ENCODE data around the gene TBXA2R.
"Not testable (repeated sequence)": the region's sequence is repeated elsewhere in the genome, so short reads cannot be mapped to it uniquely, and the experiment has no call there.

The TBXA2R gene

DNA sequence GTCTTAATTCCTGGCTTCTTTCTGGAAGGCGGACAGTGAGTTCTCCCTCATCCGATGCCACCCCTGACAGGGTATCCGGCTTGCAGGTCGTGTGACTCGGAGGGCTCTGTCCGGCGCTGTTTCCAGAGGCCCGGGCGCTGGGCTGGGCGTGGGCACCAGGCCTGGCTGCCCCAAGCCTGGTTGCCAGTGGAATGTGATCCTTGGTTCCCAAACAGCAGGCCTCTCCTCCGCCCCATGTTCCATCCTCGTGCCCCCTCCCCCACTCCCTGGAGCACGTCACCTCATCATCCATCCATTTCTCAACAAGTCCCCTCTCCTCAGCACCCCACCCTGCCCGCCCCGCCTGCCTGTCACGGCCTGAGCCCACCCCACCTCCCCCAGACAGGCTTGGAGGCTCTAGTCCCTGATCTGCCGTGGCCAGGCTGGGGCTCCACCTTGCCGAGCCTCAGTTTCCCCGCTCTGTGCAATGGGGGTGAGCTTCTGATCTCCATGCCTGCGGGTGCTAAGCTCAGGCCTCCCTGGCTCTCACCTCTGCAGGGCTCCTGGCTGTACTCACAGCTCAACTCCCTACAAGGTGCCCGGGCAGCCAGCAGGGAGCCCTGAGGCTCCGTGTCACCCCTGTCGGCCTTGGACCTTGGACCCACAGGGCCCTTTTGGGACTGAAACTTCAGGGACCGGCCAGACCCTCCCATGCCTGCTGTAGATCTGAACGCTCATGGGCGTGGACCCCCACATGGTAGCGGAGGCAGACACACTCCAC lies 2.3 kb downstream of the TBXA2R start:
- no peak for DNase-seq

DNA sequence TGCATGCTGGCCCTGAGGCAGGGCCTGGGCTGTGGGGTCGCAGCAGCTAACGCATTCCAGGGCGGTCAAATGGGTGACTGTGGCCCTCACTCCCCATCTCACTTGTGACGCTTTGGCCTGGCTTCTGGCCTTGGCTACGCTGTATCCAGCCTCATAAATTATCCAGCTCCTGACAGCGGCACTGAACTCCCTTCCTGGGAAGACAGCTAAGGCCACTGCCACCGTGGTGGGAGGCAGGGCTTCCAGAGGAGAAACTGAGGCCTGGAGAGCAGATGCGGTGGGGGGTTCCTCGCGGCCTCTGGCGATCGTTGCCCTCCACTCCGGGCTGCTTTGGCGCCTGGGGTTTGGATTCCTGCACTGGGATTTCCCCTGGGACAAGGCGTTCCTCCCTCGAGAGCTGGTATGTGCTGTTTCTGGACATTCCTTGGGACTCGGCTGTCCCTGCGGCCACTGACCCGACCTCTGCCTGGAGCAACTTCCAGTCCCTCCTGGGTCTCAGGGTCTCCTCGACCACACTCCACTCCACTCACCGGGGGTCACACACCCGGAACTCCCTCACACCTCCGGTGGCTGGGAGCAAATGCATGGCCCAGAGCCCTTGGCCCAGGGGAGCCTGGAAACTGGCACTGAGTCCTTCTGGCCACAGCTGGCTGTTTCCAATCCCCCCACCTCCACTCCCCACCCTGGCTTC lies 3.4 kb downstream of the TBXA2R start:
- DNase-seq: no peak

DNA sequence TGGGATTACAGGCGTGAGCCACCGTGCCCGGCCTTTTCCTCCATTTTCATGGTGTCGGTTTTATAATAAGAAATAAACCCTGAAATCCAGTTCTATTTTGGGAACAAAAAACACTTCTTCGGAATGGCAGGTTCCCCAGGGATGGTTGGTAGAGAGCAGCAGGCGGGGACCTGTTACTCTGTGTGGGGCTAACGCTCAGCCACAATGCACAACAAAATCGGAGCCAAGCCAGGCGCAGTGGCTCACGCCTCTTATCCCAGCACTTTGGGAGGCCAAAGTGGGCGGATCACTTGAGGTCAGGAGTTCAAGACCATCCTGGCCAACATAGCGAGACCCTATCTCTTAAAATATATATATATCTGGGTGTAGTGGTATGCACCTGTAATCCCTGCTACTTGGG lies 5.7 kb downstream of the TBXA2R start:
- DNase-seq: no peak

DNA sequence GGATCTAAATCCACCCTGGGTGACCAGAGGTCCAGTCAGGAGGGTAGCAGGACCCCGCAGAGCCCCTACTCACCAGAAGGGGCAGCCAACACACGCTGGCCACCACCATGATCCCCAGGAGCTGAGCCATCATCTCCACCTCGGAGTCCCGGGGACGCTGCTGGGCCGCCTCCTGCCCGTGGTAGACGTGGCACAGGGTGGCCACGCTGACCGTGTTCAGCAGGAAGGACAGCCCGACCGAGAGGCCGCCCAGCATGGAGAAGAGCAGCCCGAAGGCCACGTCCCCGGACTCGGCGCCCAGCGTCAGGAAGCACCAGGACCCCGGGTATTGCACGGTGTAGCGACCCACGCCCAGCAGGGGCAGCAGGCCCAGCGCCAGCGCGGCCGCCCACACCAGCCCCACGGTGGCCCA lies 6.9 kb downstream of the TBXA2R start:
- no peak for DNase-seq

DNA sequence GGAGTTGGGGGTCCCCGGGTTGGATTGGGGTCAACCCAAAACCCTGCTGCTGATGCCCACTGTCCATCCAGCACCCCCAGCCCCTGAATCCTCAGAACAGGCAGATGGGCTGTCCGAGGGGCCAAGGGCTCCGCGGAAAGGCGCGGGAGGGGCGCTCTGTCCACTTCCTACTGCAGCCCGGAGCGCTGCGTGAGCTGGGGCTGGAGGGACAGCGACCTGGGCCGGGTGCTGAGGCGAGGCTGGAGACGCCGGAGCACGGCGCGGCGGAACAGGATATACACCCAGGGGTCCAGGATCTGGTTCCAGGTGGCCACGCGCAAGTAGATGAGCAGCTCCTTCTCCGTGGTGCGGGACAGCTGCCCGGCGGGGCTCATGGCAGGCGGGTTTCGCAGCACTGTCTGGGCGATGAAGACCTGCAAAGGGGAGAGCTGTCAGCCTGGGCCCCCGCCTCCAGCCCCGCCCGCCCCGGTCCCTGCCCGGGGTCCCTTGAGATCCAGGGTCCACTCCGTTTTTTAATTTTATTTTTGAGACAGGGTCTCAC lies 11.1 kb downstream of the TBXA2R start:
- DNase-seq: no peak

DNA sequence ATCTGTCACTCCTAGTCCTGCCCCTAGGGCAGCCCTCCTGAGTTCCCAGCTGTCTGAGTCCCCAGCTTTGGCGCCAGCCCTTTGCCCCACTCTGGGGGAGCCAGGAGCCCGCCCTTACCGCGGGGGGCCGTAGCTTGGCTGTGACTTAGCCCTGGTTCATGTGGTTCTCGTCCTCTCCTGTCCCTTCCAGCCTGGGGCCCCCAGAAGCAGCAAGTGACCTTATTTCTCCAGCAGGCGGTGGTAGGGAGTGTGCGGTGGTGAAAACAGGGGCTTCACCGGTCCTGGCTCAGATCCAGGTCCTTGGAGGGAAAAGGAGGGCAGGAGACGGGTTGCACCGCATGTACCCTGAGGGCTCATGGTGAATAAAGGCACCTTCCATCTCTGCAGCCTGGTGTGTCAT lies 13.5 kb downstream of the TBXA2R start:
- DNase-seq: no peak

DNA sequence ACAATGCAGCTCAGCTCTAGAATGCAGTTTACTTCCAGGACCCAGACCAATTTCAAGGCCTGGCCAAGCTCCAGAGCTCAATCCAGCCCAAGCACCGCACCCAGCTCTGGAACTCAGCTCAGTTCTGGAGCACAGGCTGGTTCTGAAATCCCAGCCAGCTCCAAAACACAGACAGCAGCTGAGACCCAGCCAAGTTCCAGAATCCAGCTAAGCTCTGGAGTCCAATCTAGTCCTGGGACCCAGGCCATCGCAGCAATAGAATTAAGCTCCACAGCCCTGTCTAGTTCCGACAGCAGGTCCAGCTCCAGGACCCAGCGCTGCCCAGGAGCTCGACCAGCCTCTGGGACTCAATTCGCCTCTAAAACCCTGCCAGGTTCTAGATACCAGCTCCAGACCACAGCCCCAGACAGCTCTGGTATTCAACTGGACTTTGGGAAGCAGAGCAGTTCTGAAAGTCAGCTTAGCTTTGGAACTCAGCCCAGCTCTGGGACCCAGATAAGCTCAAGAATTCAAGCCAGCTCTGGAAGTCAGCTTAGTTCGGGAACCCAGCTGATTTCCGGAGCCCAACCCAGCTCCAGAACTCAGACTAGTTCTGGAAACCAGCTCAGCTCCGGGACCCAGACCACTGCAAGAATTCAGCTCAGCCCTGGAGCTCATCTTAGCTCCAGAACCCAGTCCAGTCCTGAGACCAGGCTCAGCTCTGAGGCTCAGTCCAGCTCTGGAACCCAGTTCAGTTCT lies 14.6 kb downstream of the TBXA2R start:
- no peak for DNase-seq

DNA sequence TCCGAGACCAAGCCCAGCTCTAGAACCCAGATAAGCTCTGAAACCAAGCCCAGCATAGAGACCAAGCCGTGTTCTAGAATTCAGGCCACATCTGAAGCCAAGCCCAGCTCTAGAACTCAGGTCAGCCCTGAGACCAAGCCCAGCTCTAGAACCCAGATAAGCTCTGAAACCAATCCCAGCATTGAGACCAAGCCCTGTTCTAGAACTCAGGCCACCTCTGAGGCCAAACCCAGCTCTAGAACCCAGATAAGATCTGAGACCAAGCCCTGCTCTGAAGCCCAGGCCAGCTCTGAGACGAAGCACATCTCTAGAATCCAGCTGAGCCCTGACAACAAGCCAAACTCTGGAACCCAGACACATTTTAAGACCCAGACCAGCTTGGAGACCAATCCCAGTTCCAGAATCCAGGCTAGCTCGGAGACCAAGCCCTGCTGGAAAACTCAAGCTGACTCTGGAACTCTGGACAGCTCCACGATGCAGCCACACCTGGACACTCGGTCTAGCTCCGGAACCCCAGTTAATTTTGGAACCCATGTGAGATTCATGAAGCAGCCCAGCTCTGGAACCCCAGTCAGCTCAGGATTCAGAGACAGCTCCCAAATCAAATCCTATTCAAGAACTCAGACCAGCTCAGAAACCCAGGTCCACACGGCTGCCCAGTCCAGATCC lies 15.6 kb downstream of the TBXA2R start:
- no peak for DNase-seq

DNA sequence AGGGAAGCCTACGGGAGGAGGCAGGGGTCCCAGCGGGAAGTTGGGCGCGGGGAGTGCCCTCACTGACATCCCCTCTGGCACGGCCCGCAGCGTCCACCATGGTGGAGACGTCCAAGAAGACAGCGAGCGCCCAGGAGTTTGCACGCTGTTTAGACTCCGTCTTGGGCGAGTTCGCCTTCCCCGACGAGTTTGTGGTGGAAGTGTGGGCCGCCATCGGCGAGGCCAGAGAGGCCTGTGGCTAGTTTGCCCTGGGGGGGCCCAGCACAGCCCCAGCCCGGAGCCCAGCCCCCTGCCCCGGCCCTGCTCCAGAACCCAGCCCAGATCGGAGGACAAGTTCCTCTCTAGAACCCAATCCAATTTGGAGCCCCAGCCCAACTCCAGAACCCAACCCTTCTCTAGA lies 16.7 kb downstream of the TBXA2R start:
- no peak for DNase-seq

DNA sequence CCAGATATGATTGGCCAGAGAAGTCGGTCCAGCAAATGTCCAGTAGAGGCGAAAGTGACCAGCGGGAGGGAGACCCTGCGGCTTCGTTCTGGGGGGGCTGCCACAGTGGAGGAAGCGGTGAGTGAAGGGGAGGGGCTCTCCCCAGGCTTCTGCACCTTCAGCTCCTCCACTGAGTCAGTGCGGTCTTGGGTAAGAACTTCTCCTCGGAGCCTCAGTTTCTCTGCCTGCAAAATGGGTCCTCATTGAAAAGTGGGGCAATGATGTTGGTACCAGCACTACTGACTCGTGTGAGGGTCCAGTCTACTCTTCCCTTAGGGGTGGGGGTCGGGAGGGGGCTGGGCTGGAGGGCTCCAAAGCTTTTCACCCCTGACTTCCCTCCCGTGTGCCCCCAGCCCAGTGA lies 17.2 kb downstream of the TBXA2R start:
- no peak for DNase-seq

DNA sequence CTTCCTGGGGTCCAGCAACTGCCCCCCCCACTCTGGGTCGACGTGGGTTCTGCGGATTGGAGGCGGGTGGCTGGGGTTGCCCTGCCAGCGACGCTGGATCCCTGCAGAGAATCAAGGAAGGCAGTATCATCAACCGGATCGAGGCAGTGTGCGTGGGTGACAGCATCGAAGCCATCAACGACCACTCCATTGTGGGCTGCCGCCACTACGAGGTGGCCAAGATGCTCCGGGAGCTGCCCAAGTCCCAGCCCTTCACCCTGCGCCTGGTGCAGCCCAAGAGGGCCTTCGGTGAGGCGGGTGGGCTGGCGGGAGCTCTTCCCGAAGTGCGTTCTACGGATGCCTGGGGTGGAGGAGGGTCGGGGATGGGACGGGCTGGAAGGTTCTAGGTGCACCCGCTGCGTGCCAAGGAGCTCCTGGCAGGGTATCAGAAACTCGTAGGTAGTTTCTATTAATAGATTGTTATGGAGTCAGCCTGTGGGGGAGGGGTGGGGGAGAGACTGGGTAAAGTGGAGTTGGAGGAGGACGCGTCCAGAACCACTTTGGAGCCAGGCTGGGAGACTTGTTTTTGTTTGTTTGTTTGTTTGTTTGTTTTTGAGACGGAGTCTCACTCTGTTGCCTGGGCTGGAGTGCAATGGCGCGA lies 19.8 kb downstream of the TBXA2R start:
- DNase-seq: no peak

DNA sequence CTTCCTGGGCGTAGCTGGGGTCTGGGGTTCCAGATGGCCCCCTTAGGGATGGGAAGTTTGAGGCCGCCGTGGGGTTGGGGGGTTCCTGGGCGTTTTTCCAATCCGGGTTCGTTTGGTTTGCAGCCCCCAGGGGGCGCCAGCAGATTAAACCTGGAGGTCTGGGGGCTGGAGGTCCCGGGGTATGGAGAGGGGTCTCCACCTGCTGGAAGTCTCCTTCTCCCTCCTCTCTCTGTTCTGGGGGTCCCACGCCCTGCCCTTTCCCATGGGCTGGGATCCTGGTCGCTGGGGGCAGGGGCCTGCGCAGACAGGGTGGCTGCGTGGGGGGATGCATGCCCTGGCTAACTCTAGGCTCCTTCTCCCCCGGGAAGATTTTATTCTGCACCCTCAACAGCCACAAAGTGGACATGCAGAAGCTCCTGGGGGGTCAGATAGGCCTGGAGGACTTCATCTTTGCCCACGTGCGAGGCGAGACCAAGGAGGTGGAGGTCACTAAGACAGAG lies 20.5 kb downstream of the TBXA2R start:
- peak; percentile 35 for DNase-seq

DNA sequence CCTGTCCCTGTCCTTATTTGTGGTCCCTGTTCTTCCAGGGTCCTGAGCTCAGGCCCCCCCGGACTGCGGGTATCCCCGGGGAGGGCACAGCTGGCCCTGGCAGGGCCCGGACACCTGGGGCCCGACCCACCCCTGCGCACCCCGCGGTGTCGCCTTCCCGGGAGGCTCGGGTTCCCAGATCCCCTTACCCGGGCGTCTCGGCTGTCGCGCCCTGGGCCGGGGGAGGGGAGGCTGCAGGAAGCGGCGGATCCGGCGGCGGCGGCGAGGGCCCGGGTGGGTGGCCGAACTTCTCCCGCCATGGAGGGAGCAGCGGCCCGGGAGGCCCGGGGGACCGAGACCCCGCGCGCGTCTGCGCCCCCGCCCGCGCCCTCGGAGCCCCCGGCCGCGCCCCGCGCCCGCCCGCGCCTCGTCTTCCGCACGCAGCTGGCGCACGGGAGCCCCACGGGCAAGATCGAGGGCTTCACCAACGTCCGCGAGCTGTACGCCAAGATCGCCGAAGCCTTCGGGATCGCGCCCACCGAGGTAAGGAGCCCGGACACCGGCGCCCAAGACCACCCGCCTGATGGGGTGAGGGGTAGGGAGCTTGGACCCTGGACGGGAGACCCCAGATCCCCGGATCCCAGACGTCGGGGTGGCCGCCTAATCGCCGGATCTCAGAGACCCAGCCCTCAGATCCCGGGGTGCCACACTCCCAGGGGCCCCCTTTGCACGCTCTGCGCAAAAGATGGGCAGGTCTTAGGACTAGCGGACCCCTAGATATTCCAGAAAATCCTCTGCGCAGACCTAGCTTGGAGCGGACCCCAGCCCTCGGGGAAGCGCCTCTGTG lies 21.2 kb downstream of the TBXA2R start, which contains the start of gene GIPC3:
GIPC3 (plus strand) TSS at position 178 of the 826 bp plus-strand sequence; CDS start at position 298, 120 bp downstream.
- no peak for DNase-seq

DNA sequence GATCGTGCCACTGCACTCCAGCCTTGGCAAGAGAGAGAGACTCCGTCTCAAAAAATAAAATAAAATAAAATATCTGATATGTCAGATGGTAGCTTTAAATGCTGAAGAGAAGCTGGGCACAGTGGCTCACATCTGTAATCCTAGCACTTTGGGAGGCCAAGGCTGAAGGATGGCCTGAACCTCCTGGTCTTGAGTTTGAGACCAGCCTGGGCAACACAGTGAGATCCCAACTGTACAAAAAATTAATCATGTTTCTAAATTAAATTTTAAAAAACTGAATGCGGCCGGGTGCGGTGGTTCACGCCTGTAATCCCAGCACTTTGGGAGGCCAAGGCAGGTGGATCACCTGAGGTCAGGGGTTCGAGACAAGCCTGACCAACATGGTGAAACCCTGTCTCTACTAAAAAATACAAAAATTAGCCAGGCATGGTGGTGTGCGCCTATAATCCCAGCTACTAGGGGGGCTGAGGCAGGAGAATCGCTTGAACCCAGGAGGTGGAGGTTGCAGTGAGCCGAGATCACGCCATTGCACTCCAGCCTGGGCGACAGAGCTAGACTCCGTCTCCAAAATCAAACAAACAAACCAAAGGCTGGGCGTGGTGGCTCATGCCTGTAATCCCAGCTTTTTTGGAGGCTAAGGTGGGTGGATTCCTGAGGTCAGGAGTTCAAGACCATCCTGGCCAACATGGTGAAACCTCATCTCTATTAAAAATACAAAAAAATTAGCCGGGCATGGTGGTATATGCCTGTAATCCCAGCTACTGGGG lies 22.5 kb downstream of the TBXA2R start:
- DNase-seq: not testable (repeated sequence)

DNA sequence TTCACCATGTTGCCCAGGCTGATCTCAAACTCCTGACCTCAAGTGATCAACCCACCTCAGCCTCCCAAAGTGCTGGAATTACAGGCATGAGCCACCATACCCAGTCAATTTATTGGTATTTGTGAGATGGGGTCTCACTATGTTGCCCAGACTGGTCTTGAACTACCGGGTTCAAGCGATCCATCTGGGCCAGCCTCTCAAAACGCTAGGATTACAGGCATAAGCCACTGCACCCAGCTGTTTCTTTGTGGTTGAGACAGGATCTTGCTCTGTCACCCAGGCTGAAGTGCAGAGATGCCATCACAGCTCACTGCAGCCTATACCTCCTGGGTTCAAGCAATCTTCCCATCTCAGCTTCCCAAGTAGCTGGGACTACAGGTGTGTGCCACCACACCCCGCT lies 24.9 kb downstream of the TBXA2R start:
- not testable (repeated sequence) for DNase-seq

DNA sequence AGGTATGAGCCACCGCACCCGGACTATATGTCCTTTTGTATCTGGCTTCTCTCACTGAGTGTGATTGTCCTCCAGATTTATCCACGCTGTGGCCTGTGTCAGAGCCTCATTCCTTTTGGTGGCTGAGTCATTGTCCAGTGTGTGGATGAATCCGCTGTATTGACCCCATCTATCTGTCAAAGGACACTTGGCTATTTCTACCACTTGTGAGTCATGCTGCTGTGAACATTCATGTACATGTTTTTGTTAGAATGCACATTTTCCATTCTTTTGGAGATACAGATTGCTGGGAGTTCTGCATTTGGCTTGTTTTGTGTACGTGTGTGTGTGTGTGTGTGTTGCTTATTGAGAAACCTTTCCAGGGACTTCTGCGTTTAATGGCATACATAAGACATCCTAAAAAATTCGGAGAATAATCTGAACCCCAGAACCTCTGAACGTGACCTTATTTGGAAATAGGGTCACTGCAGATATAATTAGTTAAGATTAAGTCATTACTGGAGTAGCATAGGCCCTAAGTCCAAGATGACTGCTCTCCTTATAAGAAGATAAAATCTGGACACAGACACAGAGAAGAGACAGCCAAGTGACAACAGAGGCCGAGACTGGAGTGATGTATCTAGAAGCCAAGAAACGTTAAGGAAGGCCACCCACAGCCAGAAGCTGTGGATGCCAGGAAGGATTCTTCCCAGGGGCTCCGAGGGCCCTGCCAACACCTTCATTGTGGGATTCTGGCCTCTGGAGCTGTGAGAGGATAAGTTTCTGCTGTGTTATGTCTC lies 26.3 kb downstream of the TBXA2R start:
- DNase-seq: no peak

DNA sequence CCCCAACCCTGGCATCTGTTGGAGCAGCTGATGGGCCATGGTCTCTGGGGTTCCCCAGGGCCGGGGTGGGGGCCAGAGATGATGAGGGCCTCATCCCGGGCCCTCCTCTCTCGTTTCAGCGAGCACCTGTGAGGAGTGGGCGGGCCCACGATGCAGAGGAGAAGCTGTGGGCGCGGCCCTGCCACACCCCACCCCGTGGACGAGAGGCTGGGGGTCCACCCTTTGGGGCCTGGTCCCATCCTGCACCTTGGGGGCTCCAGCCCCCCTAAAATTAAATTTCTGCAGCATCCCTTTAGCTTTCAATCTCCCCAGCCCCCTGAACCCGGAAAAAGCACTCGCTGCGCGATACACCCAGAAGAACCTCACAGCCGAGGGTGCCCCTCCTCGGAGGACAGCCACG lies 28.3 kb downstream of the TBXA2R start:
- DNase-seq: no peak

DNA sequence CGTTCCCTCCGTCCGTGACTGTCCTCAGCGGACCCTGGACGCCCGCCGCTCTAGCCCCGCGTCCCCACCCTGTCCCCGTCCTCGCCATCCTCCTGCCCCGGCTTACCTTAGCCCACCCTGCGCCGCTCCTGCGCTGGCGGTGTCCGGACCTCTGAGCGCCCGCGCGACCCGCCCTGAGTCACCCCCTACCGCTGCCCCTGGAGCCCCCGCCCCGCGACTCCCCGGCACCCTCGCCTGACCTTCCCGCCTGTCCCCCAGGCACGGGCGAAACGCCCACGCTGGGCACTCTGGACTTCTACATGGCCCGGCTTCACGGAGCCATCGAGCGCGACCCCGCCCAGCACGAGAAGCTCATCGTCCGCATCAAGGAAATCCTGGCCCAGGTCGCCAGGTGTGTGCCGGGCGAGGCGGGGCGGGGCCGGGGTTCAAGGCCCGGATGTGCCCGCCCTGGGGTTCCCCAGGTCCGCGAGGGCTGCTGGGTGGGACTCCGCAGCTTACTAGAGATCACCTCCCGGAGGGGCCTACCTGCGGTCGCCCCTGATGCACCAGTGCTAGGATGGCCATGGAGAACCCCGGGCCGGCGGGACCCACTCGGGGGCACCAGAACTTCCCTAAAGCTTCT lies 28.8 kb downstream of the TBXA2R start:
- no peak for DNase-seq
